ENCODE results near the gene STC2.

GRCh38 chr5:173307695-173308094 is 20.5 kb downstream of the STC2 start:
- TF ChIP-seq, protein P1, sequence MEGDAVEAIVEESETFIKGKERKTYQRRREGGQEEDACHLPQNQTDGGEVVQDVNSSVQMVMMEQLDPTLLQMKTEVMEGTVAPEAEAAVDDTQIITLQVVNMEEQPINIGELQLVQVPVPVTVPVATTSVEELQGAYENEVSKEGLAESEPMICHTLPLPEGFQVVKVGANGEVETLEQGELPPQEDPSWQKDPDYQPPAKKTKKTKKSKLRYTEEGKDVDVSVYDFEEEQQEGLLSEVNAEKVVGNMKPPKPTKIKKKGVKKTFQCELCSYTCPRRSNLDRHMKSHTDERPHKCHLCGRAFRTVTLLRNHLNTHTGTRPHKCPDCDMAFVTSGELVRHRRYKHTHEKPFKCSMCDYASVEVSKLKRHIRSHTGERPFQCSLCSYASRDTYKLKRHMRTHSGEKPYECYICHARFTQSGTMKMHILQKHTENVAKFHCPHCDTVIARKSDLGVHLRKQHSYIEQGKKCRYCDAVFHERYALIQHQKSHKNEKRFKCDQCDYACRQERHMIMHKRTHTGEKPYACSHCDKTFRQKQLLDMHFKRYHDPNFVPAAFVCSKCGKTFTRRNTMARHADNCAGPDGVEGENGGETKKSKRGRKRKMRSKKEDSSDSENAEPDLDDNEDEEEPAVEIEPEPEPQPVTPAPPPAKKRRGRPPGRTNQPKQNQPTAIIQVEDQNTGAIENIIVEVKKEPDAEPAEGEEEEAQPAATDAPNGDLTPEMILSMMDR (optimal IDR thresholded peaks at IDR 0.05 in 1 of 3, IDR thresholded peaks at IDR 0.05 in 1 of 3, conservative IDR thresholded peaks at IDR 0.05 in 1 of 3; ENCODE audit: extremely low read depth in 1 of 3, insufficient read depth in 2 of 3, low read length in 3 of 3), result no peak
- no peak for TF ChIP-seq EZH2 (IDR thresholded peaks at IDR 0.05; ENCODE audit: low read length)

Data from keratinocyte (primary cell).